Breast epithelium (tissue), 4 donors: ENCODE results near the gene C5AR2. TPM values are rescaled to one million over a fixed set of nuclear protein-coding genes. Genes with fewer than 3 reads are reported as not detected.

Experiments
- DNase-seq, 2 donors: peaks; one replicate each; pipeline ENCODE4 v3.0.0-alpha.2; 2019; ENCODE audit warnings: low spot score in 2 of 2
- H3K27ac ChIP-seq, 2 donors: fragments of 200-600 bp; sonication (generic) in 1 of 2; one replicate each; pipeline ENCODE4 v1.5.1; 2016 to 2019; ENCODE audit warnings: mild to moderate bottlenecking in 1 of 2
- H3K27me3 ChIP-seq, 2 donors: fragments of 200-600 bp; sonication (generic) in 1 of 2; one replicate each; pipeline versions ENCODE4 v1.5.1 to v1.6.0; 2017 to 2019; ENCODE audit warnings: control low read depth in 1 of 2, mild to moderate bottlenecking in 1 of 2
- H3K36me3 ChIP-seq: fragments of 200-600 bp; one replicate; pipeline ENCODE4 v1.5.1; 2019
- H3K4me1 ChIP-seq, 2 donors: fragments of 200-600 bp; sonication (generic); one replicate each; pipeline ENCODE4 v1.5.1; 2016 to 2019; ENCODE audit warnings: control low read depth in 1 of 2
- H3K4me3 ChIP-seq, 3 donors: fragments of 200-600 bp; sonication (generic); 1 replicate in 2 of 3; 2 replicates in 1 of 3; pipeline ENCODE4 v1.5.1; 2016 to 2019; ENCODE audit warnings: mild to moderate bottlenecking in 3 of 3, moderate library complexity in 2 of 3
- H3K9me3 ChIP-seq, 2 donors: fragments of 200-600 bp; sonication (generic) in 1 of 2; one replicate each; pipeline ENCODE4 v1.5.1; 2016 to 2019; ENCODE audit warnings: control low read depth in 1 of 2
- POLR2A ChIP-seq: fragments of 450-650 bp; IDR thresholded peaks from one replicate; pipeline ENCODE4 v1.6.1; 2016; ENCODE audit warnings: antibody characterized with exemption, mild to moderate bottlenecking, moderate library complexity
- POLR2AphosphoS5 ChIP-seq, 3 donors: sonication (generic); formaldehyde crosslinking; IDR thresholded peaks; one replicate each; pipeline ENCODE4 v1.6.1; 2017; ENCODE audit warnings: antibody characterized with exemption in 3 of 3
- intact Hi-C: fragments of 100-400 bp; cut with DNase I; formaldehyde crosslinking; loops from one replicate; pipeline ENCODE4 v1.15.1; 2023; ENCODE audit warnings: low total_unique reads
- total RNA-seq, 3 donors: library from RNA; depleted of rRNA; stranded (reverse); fragments of >200 nt; gene quantifications; one replicate each; pipeline ENCODE4 v1.1.0, GENCODE V29; 2016
- TF ChIP-seq, protein P1 (sequence below), 3 donors: fragments of 450-650 bp; IDR thresholded peaks; one replicate each; pipeline ENCODE4 v1.5.1; 2016 to 2017; ENCODE audit warnings: antibody characterized with exemption in 3 of 3, mild to moderate bottlenecking in 3 of 3, moderate library complexity in 3 of 3

Gene C5AR2
- total RNA-seq, 3 donors from 2014 or later = 2.9 to 8.8 (median 6.6) TPM

DNA sequence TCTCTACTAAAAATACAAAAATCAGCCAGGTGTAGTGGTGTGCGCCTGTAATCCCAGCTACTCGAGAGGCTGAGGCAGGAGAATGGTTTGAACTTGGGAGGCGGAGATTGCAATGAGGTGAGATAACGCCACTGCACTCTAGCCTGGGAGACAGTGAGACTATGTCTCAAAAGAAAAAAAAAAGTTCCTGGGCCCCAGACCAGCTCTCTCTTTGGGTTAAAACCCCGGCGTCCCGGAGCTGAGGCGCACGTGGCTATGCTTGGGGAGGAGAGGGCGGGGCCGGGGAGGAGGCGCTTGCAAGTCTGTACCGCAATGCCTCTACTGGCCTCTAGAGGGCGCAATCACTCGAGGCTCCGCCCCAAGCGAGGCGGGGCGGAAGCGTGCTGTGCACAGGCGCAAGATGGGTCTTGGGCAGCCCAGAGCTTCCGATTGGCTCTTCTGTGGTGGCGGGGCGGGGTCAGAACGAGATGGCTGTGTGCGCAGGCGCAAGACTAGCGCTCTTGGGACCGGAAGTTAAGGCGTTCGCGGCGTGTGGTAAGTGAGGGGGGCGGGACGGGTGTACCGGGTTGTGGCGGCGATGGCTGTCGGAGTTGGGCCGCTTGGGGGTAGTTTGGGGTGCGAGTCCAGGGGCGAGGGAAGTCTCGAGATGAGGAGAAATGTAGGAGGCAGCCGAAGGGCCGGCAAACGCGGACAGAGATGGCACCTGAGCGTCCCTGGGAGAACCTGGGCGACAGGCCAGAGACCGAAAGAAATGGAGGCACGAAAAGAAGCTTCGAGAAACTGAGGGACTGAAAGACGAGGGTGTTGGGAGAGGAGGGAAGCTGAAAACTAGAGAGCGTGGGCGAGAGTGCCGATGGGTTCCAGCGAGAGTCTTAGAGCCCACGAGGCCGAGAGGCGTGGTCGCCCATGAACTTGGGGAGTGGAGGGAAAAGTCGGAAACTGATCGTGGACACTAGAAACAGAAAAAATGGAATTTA is 17.1 kb downstream of the C5AR2 start, which contains the start of gene DHX34:
DHX34 (plus strand) TSS at position 497 of the 977 bp plus-strand sequence. CDS start 3,716 bp downstream, outside the sequence.
- Histone ChIP-seq H3K4me3 (peak within 1 kb of the TSS; percentile 72 to 87 (median 75)), H3K4me1 (no peaks in the 10 kb centered on the region), H3K9me3 (no peaks in the 10 kb centered on the region), H3K27me3 (no peaks in the 10 kb centered on the region), H3K36me3 (no peaks in the 10 kb centered on the region), H3K27ac (peak within 1 kb of the TSS; percentile 73 to 74)
- peak in 2 of 3 donors; percentile 51 to 54 for TF ChIP-seq POLR2AphosphoS5 (IDR thresholded peaks at IDR 0.05)
- peak; percentile 77 for TF ChIP-seq POLR2A
- TF ChIP-seq, protein P1, sequence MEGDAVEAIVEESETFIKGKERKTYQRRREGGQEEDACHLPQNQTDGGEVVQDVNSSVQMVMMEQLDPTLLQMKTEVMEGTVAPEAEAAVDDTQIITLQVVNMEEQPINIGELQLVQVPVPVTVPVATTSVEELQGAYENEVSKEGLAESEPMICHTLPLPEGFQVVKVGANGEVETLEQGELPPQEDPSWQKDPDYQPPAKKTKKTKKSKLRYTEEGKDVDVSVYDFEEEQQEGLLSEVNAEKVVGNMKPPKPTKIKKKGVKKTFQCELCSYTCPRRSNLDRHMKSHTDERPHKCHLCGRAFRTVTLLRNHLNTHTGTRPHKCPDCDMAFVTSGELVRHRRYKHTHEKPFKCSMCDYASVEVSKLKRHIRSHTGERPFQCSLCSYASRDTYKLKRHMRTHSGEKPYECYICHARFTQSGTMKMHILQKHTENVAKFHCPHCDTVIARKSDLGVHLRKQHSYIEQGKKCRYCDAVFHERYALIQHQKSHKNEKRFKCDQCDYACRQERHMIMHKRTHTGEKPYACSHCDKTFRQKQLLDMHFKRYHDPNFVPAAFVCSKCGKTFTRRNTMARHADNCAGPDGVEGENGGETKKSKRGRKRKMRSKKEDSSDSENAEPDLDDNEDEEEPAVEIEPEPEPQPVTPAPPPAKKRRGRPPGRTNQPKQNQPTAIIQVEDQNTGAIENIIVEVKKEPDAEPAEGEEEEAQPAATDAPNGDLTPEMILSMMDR (IDR thresholded peaks at IDR 0.05) = peak; percentile 86 to 99 (median 98)
- DNase-seq = peak; percentile 98 to 99
- intact Hi-C loops = no loop called here

DNA sequence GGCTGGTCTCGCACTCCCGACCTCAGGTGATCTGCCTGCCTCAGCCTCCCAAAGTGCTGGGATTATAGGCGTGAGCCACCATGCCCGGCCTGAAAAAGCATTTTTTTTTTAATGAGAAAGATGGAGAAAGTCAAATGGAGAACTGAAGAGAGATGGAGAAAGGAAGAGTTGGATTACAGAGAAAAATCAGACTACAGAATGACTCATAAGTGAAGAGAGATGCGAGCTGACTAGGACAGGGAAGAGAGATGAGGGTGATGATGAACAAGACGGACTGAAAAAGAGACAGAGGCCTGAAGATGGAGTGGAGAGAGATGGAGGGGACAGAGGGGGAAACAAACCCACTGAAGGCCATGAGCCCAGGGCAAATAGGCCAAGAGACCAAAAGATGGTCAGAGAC is 18.7 kb downstream of the C5AR2 start:
- H3K4me3 ChIP-seq = no peak overlapping the region
- intact Hi-C loops = no loop called here
- TF ChIP-seq POLR2A (no peak), POLR2AphosphoS5 (IDR thresholded peaks at IDR 0.05) (no peak)
- TF ChIP-seq, protein P1 (IDR thresholded peaks at IDR 0.05) = no peak
- H3K4me1 ChIP-seq = no peaks in the 10 kb centered on the region
- no peak overlapping the region for H3K27ac ChIP-seq
- H3K9me3 ChIP-seq = no peaks in the 10 kb centered on the region
- no peaks in the 10 kb centered on the region for H3K27me3 ChIP-seq
- H3K36me3 ChIP-seq = no peaks in the 10 kb centered on the region
- no peak for DNase-seq

DNA sequence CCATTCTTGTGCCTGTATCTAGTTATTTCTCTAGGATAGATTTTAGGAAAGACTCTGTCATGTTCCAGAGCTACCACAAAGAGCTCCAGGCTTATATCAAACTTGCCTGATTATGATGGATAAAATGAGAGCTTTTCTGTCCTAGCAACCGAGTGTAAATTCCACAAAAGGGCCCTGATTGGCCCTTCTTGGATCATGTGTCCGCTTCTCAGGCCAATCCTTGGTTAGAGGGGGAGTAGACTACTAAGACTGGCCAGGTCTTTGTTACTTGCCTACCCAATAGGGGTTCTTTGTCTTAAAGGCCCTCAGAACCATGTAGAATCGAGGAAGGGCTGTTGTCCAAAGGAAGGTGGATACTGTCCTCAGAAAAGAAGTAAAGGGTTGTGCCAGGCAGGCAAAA is 19.6 kb downstream of the C5AR2 start:
- intact Hi-C loops = no loop called here
- Histone ChIP-seq H3K27ac (no peak overlapping the region), H3K9me3 (no peaks in the 10 kb centered on the region), H3K4me1 (no peaks in the 10 kb centered on the region), H3K4me3 (no peak overlapping the region), H3K27me3 (no peaks in the 10 kb centered on the region), H3K36me3 (no peaks in the 10 kb centered on the region)
- no peak for TF ChIP-seq POLR2A
- TF ChIP-seq POLR2AphosphoS5 (IDR thresholded peaks at IDR 0.05) = no peak
- TF ChIP-seq, protein P1 (IDR thresholded peaks at IDR 0.05) = no peak
- DNase-seq = no peak

DNA sequence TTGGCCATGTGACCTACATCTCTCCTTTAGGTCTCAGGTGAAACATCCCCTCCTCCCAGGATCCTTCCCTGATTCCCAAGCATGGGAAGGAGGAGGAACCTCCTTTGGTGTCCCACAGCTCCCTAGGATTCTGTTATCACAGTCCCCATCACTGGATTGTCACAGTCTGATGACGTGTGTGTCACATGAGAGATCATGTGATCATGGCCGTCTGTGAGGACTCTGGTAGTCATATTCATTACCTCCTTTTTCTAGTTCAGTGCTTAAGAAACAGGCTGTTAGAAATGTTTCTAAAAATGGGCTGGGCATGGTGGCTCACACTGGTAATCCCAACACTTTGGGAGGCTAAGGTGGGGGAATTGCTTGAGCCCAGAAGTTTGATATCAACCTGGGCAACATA is 20.1 kb downstream of the C5AR2 start:
- TF ChIP-seq POLR2AphosphoS5 (IDR thresholded peaks at IDR 0.05) (no peak), POLR2A (no peak)
- TF ChIP-seq, protein P1 (IDR thresholded peaks at IDR 0.05) = no peak

DNA sequence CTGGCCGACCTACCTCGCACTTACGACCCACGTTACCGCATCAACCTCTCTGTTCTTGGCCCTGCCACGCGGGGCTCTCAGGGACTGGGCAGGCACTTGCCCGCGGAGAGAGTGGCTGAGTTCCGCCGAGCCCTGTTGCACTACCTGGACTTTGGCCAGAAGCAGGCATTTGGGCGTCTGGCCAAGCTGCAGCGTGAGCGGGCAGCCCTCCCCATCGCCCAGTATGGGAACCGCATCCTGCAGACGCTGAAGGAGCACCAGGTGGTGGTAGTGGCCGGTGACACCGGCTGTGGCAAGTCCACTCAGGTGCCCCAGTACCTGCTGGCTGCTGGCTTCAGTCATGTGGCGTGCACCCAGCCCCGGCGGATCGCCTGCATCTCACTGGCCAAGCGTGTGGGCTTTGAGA is 21.3 kb downstream of the C5AR2 start:
- H3K4me3 ChIP-seq = no peak overlapping the region
- no peaks in the 10 kb centered on the region for H3K9me3 ChIP-seq
- no peaks in the 10 kb centered on the region for H3K4me1 ChIP-seq
- no peak for TF ChIP-seq POLR2AphosphoS5 (IDR thresholded peaks at IDR 0.05)
- TF ChIP-seq, protein P1 (IDR thresholded peaks at IDR 0.05) = no peak
- DNase-seq = no peak
- H3K27me3 ChIP-seq = no peaks in the 10 kb centered on the region
- no peak overlapping the region for H3K27ac ChIP-seq
- intact Hi-C loops = no loop called here
- peaks cover 9% of the 10 kb centered on the region for H3K36me3 ChIP-seq

More for the DNA sequence above, 20.1 kb downstream of the C5AR2 start:
- Histone ChIP-seq H3K27ac (no peak overlapping the region), H3K9me3 (no peaks in the 10 kb centered on the region), H3K36me3 (peaks cover 1% of the 10 kb centered on the region), H3K4me3 (no peak overlapping the region), H3K27me3 (no peaks in the 10 kb centered on the region), H3K4me1 (no peaks in the 10 kb centered on the region)
- intact Hi-C loops = no loop called here
- no peak for DNase-seq
